NCI-H510A (cell line): ENCODE results near the gene TFG.

Experiments used
- DNase-seq: peaks from one replicate; lab custom pipeline; 2025; lab: John Stamatoyannopoulos, UW

The TFG gene

GRCh38 chr3:100798012-100798411 is 88.7 kb downstream of the TFG start:
- no peak for DNase-seq
